GM23338 (cell line): ENCODE measurements around the gene RHOH. TPM values are rescaled to one million over a fixed set of nuclear protein-coding genes. Genes with fewer than 3 reads are reported as not detected.

Source experiments
- ATAC-seq: fragments of 200-7000 bp; cut with Tn5 transposase; 3 replicates; pipeline ENCODE4 v1.9.1; 2020
- DNase-seq: peaks from one replicate; pipeline ENCODE4 v3.0.0-alpha.2; 2015; ENCODE audit warnings: low spot score
- H2AFZ ChIP-seq: fragments of 200-600 bp; sonication (generic); 2 replicates; pipeline ENCODE4 v1.8.0; 2016; ENCODE audit warnings: antibody characterized with exemption, mild to moderate bottlenecking, moderate library complexity
- H3F3A ChIP-seq: fragments of 200-600 bp; sonication (generic); replicated peaks from 2 replicates; pipeline ENCODE4 v1.8.0; 2017; ENCODE audit warnings: antibody characterized with exemption, mixed run types, low read depth
- H3K27ac ChIP-seq: fragments of 200-600 bp; sonication (generic); 2 replicates; pipeline ENCODE4 v1.6.1; 2016; ENCODE audit warnings: low read depth
- H3K27me3 ChIP-seq: fragments of 200-600 bp; sonication (generic); 2 replicates; pipeline ENCODE4 v1.8.0; 2016; ENCODE audit warnings: mild to moderate bottlenecking, mixed run types, moderate library complexity; ENCODE audit not compliant: insufficient read depth
- H3K36me3 ChIP-seq: fragments of 200-600 bp; sonication (generic); 2 replicates; pipeline ENCODE4 v1.8.0; 2016; ENCODE audit warnings: mild to moderate bottlenecking; ENCODE audit not compliant: insufficient read depth
- H3K4me1 ChIP-seq: fragments of 200-600 bp; sonication (generic); 2 replicates; pipeline ENCODE4 v1.8.0; 2016; ENCODE audit warnings: mild to moderate bottlenecking, moderate library complexity; ENCODE audit not compliant: insufficient read depth
- H3K4me2 ChIP-seq: fragments of 200-600 bp; sonication (generic); 2 replicates; pipeline ENCODE4 v1.7.1; 2017; ENCODE audit warnings: mixed run types
- H3K4me3 ChIP-seq: fragments of 200-600 bp; sonication (generic); 2 replicates; pipeline ENCODE4 v1.6.1; 2016; ENCODE audit warnings: mixed run types
- H3K79me2 ChIP-seq: fragments of 200-600 bp; sonication (generic); replicated peaks from 2 replicates; pipeline ENCODE4 v1.8.0; 2017; ENCODE audit warnings: mild to moderate bottlenecking; ENCODE audit not compliant: insufficient read depth
- H3K9me2 ChIP-seq: fragments of 200-600 bp; sonication (generic); 2 replicates; pipeline ENCODE4 v1.8.0; 2017; ENCODE audit not compliant: insufficient read depth
- H4K20me1 ChIP-seq: fragments of 200-600 bp; sonication (generic); replicated peaks from 2 replicates; pipeline ENCODE4 v1.8.0; 2017; ENCODE audit warnings: mild to moderate bottlenecking; ENCODE audit not compliant: insufficient read depth
- H3K27ac Mint-ChIP-seq: 2 replicates; pipeline ENCODE4 v1.8.0; 2020; ENCODE audit warnings: inconsistent platforms, mild to moderate bottlenecking, moderate library complexity, mixed read lengths
- H3K27me3 Mint-ChIP-seq: 3 replicates; pipeline ENCODE4 v1.8.0; 2022; ENCODE audit warnings: low read depth, mild to moderate bottlenecking, moderate library complexity, mixed read lengths, inconsistent platforms; ENCODE audit not compliant: insufficient read depth, poor library complexity
- H3K36me3 Mint-ChIP-seq: 3 replicates; pipeline ENCODE4 v1.8.0; 2021; ENCODE audit warnings: low read depth, mild to moderate bottlenecking, inconsistent platforms, moderate library complexity, mixed read lengths
- H3K4me1 Mint-ChIP-seq: 3 replicates; pipeline ENCODE4 v1.8.0; 2020; ENCODE audit warnings: mild to moderate bottlenecking, inconsistent platforms, mixed read lengths
- H3K4me3 Mint-ChIP-seq: 3 replicates; pipeline ENCODE4 v1.8.0; 2021; ENCODE audit warnings: moderate library complexity, mild to moderate bottlenecking, inconsistent platforms, mixed read lengths
- H3K9me3 Mint-ChIP-seq: 3 replicates; pipeline ENCODE4 v1.8.0; 2020; ENCODE audit warnings: moderate library complexity, mild to moderate bottlenecking, inconsistent platforms, mixed read lengths
- CREB1 ChIP-seq: fragments of 250-450 bp; sonication (Bioruptor Pico); IDR thresholded peaks from 2 replicates; pipeline ENCODE4 v1.5.0; 2020; ENCODE audit warnings: low read depth, mild to moderate bottlenecking, moderate library complexity
- CTCF ChIP-seq, 2 experiments: fragments of 200-600 bp in 1 of 2; sonication (generic) in 1 of 2; conservative IDR thresholded peaks; 2 replicates each; pipeline versions ENCODE4 v1.5.1 to v1.6.1; 2016 to 2017; ENCODE audit warnings: antibody characterized with exemption in 2 of 2, low read depth in 2 of 2, mild to moderate bottlenecking in 2 of 2, moderate library complexity in 1 of 2
- ETS1 ChIP-seq: IDR thresholded peaks from 2 replicates; pipeline ENCODE4 v1.6.1; 2016; ENCODE audit warnings: antibody characterized with exemption
- EZH2 ChIP-seq: fragments of 200-600 bp; sonication (generic); IDR thresholded peaks from one replicate; pipeline ENCODE4 v1.8.0; 2017; ENCODE audit warnings: antibody characterized with exemption, mild to moderate bottlenecking, low read depth; ENCODE audit not compliant: unreplicated experiment
- EZH2phosphoT487 ChIP-seq: fragments of 200-600 bp; sonication (generic); IDR thresholded peaks from one replicate; pipeline ENCODE4 v1.8.1; 2018; ENCODE audit warnings: antibody characterized with exemption; ENCODE audit not compliant: unreplicated experiment
- JUNB ChIP-seq: IDR thresholded peaks from one replicate; pipeline ENCODE4 v1.6.1; 2016; ENCODE audit warnings: antibody characterized with exemption; ENCODE audit not compliant: unreplicated experiment
- NANOG ChIP-seq: IDR thresholded peaks from 2 replicates; pipeline ENCODE4 v1.6.1; 2016; ENCODE audit warnings: antibody characterized with exemption, borderline replicate concordance
- POLR2AphosphoS5 ChIP-seq: IDR thresholded peaks from 2 replicates; pipeline ENCODE4 v1.6.1; 2016; ENCODE audit warnings: antibody characterized with exemption, low read depth
- STAT1 ChIP-seq: IDR thresholded peaks from one replicate; pipeline ENCODE4 v1.6.1; 2016; ENCODE audit warnings: antibody characterized with exemption; ENCODE audit not compliant: unreplicated experiment
- ZNF114 ChIP-seq: fragments of 250-450 bp; sonication (Bioruptor Pico); IDR thresholded peaks from 2 replicates; pipeline ENCODE4 v1.5.0; 2020; ENCODE audit warnings: mild to moderate bottlenecking, moderate library complexity
- ZNF462 ChIP-seq: fragments of 250-450 bp; sonication (Bioruptor Pico); IDR thresholded peaks from 2 replicates; pipeline ENCODE4 v1.5.0; 2020; ENCODE audit warnings: mild to moderate bottlenecking, moderate library complexity
- polyA plus RNA-seq: library from polyadenylated mRNA; unstranded; fragments of >200 nt; fragmentation: Nextera tagmentation; extraction: Ambion mirVana; gene quantifications from 2 replicates; pipeline ENCODE4 v1.2.1, GENCODE V29; 2016
- total RNA-seq: library from RNA; depleted of rRNA; stranded (reverse); fragments of >200 nt; shearing (Covaris generic); gene quantifications from 2 replicates; pipeline ENCODE4 v1.2.3, GENCODE V29; 2014

Gene RHOH
- total and polyA plus RNA-seq, 2 experiments from 2014 or later, result 2.2 to 3.7 TPM

- TF ChIP-seq CREB1 (CRISPR knock-in tag) (no peak), EZH2phosphoT487 (no peak), NANOG (no peak), STAT1 (no peak)
- no peaks in the 10 kb centered on the region for H3K79me2 ChIP-seq
- H3F3A ChIP-seq, result no peaks in the 10 kb centered on the region
- H4K20me1 ChIP-seq, result no peaks in the 10 kb centered on the region
- no peak overlapping the region for H3K27ac ChIP-seq
- no peaks in the 10 kb centered on the region for H3K27me3 ChIP-seq
- Mint-ChIP-seq H3K9me3 (no peaks in the 10 kb centered on the region; the same call in 1 of the 3 replicates), H3K36me3 (peaks cover 12% of the 10 kb centered on the region), H3K4me1 (peaks cover 13% of the 10 kb centered on the region; the same call in 2 of the 3 replicates), H3K27ac (no peak overlapping the region), H3K4me3 (no peak overlapping the region), H3K27me3 (peaks cover 2% of the 10 kb centered on the region)
- ATAC-seq (no peak), DNase-seq (no peak)
- no peak overlapping the region for H2AFZ ChIP-seq
- no peaks in the 10 kb centered on the region; the same call in 1 of the 2 replicates for H3K9me2 ChIP-seq
- H3K4me3 ChIP-seq, result no peak overlapping the region
- H3K4me1 ChIP-seq, result no peaks in the 10 kb centered on the region
- no peak overlapping the region for H3K4me2 ChIP-seq
- no peaks in the 10 kb centered on the region for H3K36me3 ChIP-seq
These were observed 27.6 kb downstream of the RHOH start for GRCh38 chr4:40224432-40224831.

- Mint-ChIP-seq H3K4me3 (no peak overlapping the region), H3K27ac (no peak overlapping the region), H3K36me3 (peaks cover 12% of the 10 kb centered on the region), H3K9me3 (no peaks in the 10 kb centered on the region; the same call in 1 of the 3 replicates), H3K4me1 (peaks cover 9% of the 10 kb centered on the region), H3K27me3 (peaks cover 1% of the 10 kb centered on the region)
- no peaks in the 10 kb centered on the region for H4K20me1 ChIP-seq
- H3F3A ChIP-seq, result no peaks in the 10 kb centered on the region
- no peaks in the 10 kb centered on the region for H3K36me3 ChIP-seq
- no peak overlapping the region for H3K27ac ChIP-seq
- H3K4me1 ChIP-seq, result no peaks in the 10 kb centered on the region
- H3K79me2 ChIP-seq, result no peaks in the 10 kb centered on the region
- H2AFZ ChIP-seq, result no peak overlapping the region
- H3K9me2 ChIP-seq, result no peaks in the 10 kb centered on the region; the same call in 1 of the 2 replicates
- no peak for TF ChIP-seq ZNF114 (CRISPR knock-in tag)
- no peak for TF ChIP-seq EZH2
- no peak for TF ChIP-seq ETS1
- no peak for TF ChIP-seq CTCF (conservative IDR thresholded peaks at IDR 0.05; ENCODE audit: low read depth in 2 of 2)
- no peak for TF ChIP-seq ZNF462 (CRISPR knock-in tag)
- no peak for TF ChIP-seq POLR2AphosphoS5
- no peak for TF ChIP-seq EZH2phosphoT487
- TF ChIP-seq JUNB, result no peak
- no peak for TF ChIP-seq STAT1
- no peak for TF ChIP-seq CREB1 (CRISPR knock-in tag)
- no peak for TF ChIP-seq NANOG
- ATAC-seq, result no peak
- DNase-seq, result no peak
- no peaks in the 10 kb centered on the region for H3K27me3 ChIP-seq
- H3K4me2 ChIP-seq, result no peak overlapping the region
- H3K4me3 ChIP-seq, result no peak overlapping the region
These were observed 28.7 kb downstream of the RHOH start for GRCh38 chr4:40225497-40225896.
